Measurements from ENCODE around the gene ZC3H7B. TPM values are rescaled to one million over a fixed set of nuclear protein-coding genes. Genes with fewer than 3 reads are reported as not detected.
A peak's percentile ranks its signal among the peaks of the same experiment; 100 is the strongest.

Gene ZC3H7B
- total and polyA plus RNA-seq, 2 experiments from 2014 or later = 5.7 to 61.5 TPM

DNA sequence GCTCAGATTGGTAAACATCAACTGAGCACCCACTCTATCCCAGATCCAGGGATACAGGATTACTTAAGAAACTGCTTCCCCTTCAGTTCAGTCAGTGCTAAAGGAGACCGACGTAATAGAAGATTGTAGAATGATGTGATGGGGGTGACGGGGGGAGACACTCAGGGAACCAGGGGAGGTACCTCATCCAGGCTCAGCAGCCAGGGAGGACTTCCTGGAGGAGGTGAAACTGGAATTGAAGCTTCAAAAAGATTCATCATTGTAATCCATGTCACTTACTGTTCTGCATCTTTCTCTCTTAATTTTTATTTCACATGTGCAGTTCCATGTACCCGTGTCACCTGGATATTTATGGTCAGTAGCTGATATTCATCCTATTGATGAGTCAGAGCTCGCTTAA lies 61.3 kb downstream of the ZC3H7B start (continued):
- TF ChIP-seq, protein P1, sequence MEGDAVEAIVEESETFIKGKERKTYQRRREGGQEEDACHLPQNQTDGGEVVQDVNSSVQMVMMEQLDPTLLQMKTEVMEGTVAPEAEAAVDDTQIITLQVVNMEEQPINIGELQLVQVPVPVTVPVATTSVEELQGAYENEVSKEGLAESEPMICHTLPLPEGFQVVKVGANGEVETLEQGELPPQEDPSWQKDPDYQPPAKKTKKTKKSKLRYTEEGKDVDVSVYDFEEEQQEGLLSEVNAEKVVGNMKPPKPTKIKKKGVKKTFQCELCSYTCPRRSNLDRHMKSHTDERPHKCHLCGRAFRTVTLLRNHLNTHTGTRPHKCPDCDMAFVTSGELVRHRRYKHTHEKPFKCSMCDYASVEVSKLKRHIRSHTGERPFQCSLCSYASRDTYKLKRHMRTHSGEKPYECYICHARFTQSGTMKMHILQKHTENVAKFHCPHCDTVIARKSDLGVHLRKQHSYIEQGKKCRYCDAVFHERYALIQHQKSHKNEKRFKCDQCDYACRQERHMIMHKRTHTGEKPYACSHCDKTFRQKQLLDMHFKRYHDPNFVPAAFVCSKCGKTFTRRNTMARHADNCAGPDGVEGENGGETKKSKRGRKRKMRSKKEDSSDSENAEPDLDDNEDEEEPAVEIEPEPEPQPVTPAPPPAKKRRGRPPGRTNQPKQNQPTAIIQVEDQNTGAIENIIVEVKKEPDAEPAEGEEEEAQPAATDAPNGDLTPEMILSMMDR (conservative IDR thresholded peaks at IDR 0.05; ENCODE audit: low read depth in 2 of 2) = no peak
- no peak for TF ChIP-seq REST (IDR thresholded peaks at IDR 0.05; ENCODE audit: unreplicated experiment)

- no peaks in the 10 kb centered on the region for H3K9me2 ChIP-seq (ENCODE audit: insufficient read depth)
- H4K20me1 ChIP-seq (replicated peaks; ENCODE audit: insufficient read depth) = no peaks in the 10 kb centered on the region
- Mint-ChIP-seq H3K4me1 (peaks cover 44% of the 10 kb centered on the region), H3K27ac (peak overlapping the region; percentile 9; the same call in 1 of the 2 replicates), H3K9me3 (no peaks in the 10 kb centered on the region; the same call in 2 of the 3 replicates), H3K27me3 (ENCODE audit: insufficient read depth, low read depth, poor library complexity) (peaks cover 3% of the 10 kb centered on the region), H3K4me3 (no peak overlapping the region; the same call in 2 of the 3 replicates), H3K36me3 (ENCODE audit: low read depth) (no peaks in the 10 kb centered on the region)
- DNase-seq (ENCODE audit: low spot score) (no peak), ATAC-seq (no peak)
- no peaks in the 10 kb centered on the region for H3K79me2 ChIP-seq (replicated peaks; ENCODE audit: insufficient read depth)
- H3K4me2 ChIP-seq = no peak overlapping the region
- H3F3A ChIP-seq (replicated peaks; ENCODE audit: low read depth) = peaks cover 9% of the 10 kb centered on the region; the same call in 1 of the 2 replicates
- no peak overlapping the region for H2AFZ ChIP-seq
- H3K4me3 ChIP-seq = no peak overlapping the region
- H3K36me3 ChIP-seq (ENCODE audit: insufficient read depth) = no peaks in the 10 kb centered on the region
- H3K4me1 ChIP-seq (ENCODE audit: insufficient read depth) = peaks cover 29% of the 10 kb centered on the region
- H3K27me3 ChIP-seq (ENCODE audit: insufficient read depth) = no peaks in the 10 kb centered on the region
- H3K27ac ChIP-seq (ENCODE audit: low read depth) = no peak overlapping the region
- TF ChIP-seq EZH2phosphoT487 (IDR thresholded peaks at IDR 0.05; ENCODE audit: unreplicated experiment) (no peak), ZNF114 (CRISPR knock-in tag; IDR thresholded peaks at IDR 0.05) (no peak), JUNB (IDR thresholded peaks at IDR 0.05; ENCODE audit: unreplicated experiment) (no peak), CREB1 (CRISPR knock-in tag; IDR thresholded peaks at IDR 0.05; ENCODE audit: low read depth) (no peak), REST (IDR thresholded peaks at IDR 0.05; ENCODE audit: unreplicated experiment) (no peak), POLR2AphosphoS5 (IDR thresholded peaks at IDR 0.05; ENCODE audit: low read depth) (no peak), EZH2 (IDR thresholded peaks at IDR 0.05; ENCODE audit: low read depth, unreplicated experiment) (no peak)
- TF ChIP-seq, protein P1 (conservative IDR thresholded peaks at IDR 0.05; ENCODE audit: low read depth in 2 of 2) = no peak
These were observed 62.9 kb downstream of the ZC3H7B start for GRCh38 chr22:41364233-41364632.
